NB4 (cell line): Measurements from ENCODE around the gene JHY.

Experiments used
- CTCF ChIP-seq: IDR thresholded peaks from one replicate; pipeline ENCODE4 v1.5.1; 2012; ENCODE audit warnings: low read depth, low read length
- MAX ChIP-seq: IDR thresholded peaks from 2 replicates; pipeline ENCODE4 v1.6.1; 2011; ENCODE audit warnings: low read depth, low read length
- MYC ChIP-seq: IDR thresholded peaks from 2 replicates; pipeline ENCODE4 v1.6.1; 2011; ENCODE audit warnings: low read depth, low read length
- POLR2A ChIP-seq: IDR thresholded peaks from 2 replicates; pipeline ENCODE4 v1.6.1; 2011; ENCODE audit warnings: mild to moderate bottlenecking; ENCODE audit not compliant: insufficient read length; ENCODE audit errors: extremely low read depth

GRCh38 chr11:122963961-122964360, 81.4 kb downstream of the JHY start:
- TF ChIP-seq CTCF (no peak), POLR2A (no peak), MYC (no peak), MAX (no peak)
